OCI-LY7 (cell line): Measurements from ENCODE around the gene FAM131B.

ENCODE experiments used
- EZH2phosphoT487 ChIP-seq: fragments of 200-600 bp; sonication (generic); IDR thresholded peaks from 2 replicates; pipeline ENCODE4 v1.6.1; 2018; ENCODE audit warnings: low read depth, borderline replicate concordance, mild to moderate bottlenecking, mixed run types, antibody characterized with exemption, low read length, moderate library complexity, mixed read lengths
- TF ChIP-seq, protein P1 (sequence below): fragments of 200-600 bp; sonication (generic); conservative IDR thresholded peaks from 2 replicates; pipeline ENCODE4 v1.5.1; 2014; ENCODE audit warnings: mild to moderate bottlenecking, antibody characterized with exemption, low read length, moderate library complexity, mixed read lengths

GRCh38 chr7:143384661-143385631 is 22.4 kb upstream of the FAM131B start:
- TF ChIP-seq, protein P1, sequence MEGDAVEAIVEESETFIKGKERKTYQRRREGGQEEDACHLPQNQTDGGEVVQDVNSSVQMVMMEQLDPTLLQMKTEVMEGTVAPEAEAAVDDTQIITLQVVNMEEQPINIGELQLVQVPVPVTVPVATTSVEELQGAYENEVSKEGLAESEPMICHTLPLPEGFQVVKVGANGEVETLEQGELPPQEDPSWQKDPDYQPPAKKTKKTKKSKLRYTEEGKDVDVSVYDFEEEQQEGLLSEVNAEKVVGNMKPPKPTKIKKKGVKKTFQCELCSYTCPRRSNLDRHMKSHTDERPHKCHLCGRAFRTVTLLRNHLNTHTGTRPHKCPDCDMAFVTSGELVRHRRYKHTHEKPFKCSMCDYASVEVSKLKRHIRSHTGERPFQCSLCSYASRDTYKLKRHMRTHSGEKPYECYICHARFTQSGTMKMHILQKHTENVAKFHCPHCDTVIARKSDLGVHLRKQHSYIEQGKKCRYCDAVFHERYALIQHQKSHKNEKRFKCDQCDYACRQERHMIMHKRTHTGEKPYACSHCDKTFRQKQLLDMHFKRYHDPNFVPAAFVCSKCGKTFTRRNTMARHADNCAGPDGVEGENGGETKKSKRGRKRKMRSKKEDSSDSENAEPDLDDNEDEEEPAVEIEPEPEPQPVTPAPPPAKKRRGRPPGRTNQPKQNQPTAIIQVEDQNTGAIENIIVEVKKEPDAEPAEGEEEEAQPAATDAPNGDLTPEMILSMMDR: no peak
- no peak for TF ChIP-seq EZH2phosphoT487
